Sigmoid colon (tissue), 4 donors: ENCODE data around the gene KAT2B.

Experiments used
- EP300 ChIP-seq, 4 donors: sonication (generic); formaldehyde crosslinking; IDR thresholded peaks; one replicate each; pipeline ENCODE4 v1.6.1; 2017; ENCODE audit warnings: antibody characterized with exemption in 4 of 4
- POLR2A ChIP-seq, 2 donors: fragments of 450-650 bp; IDR thresholded peaks; one replicate each; pipeline ENCODE4 v1.6.1; 2016; ENCODE audit warnings: antibody characterized with exemption in 2 of 2, mild to moderate bottlenecking in 2 of 2, moderate library complexity in 2 of 2
- TF ChIP-seq, protein P1 (sequence below), 4 experiments: fragments of 450-650 bp in 3 of 4; fragments of 200-600 bp in 1 of 4; IDR thresholded peaks; one replicate each; pipeline ENCODE4 v1.5.1; 2016 to 2019; ENCODE audit warnings: antibody characterized with exemption in 4 of 4, mild to moderate bottlenecking in 3 of 4, moderate library complexity in 2 of 4

DNA sequence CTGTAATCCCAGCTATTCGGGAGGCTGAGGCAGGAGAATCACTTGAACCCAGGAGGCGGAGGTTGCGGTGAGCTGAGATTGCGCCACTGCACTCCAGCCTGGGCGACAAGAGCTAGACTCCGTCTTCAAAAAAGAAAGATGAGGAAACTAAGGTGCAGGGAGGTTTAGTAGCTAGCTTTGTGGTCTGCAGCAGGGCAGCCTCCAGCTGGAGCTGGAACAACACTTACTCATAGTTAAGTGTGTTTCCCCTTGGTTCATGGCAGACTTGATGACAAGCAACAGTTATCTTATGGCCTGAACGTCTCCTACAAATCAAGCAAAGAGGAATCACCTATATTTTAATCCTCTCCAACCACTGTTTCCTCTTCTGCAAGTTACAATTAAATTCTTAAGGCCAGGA, 12.6 kb downstream of the KAT2B start:
- TF ChIP-seq POLR2A (IDR thresholded peaks at IDR 0.05) (no peak), EP300 (IDR thresholded peaks at IDR 0.05) (no peak)
- TF ChIP-seq, protein P1, sequence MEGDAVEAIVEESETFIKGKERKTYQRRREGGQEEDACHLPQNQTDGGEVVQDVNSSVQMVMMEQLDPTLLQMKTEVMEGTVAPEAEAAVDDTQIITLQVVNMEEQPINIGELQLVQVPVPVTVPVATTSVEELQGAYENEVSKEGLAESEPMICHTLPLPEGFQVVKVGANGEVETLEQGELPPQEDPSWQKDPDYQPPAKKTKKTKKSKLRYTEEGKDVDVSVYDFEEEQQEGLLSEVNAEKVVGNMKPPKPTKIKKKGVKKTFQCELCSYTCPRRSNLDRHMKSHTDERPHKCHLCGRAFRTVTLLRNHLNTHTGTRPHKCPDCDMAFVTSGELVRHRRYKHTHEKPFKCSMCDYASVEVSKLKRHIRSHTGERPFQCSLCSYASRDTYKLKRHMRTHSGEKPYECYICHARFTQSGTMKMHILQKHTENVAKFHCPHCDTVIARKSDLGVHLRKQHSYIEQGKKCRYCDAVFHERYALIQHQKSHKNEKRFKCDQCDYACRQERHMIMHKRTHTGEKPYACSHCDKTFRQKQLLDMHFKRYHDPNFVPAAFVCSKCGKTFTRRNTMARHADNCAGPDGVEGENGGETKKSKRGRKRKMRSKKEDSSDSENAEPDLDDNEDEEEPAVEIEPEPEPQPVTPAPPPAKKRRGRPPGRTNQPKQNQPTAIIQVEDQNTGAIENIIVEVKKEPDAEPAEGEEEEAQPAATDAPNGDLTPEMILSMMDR (IDR thresholded peaks at IDR 0.05), result no peak
